NCI-H345 treated with DMSO at 0.1 percent for 48 hours (cell line): ENCODE measurements around the gene FAM98B.

Experiments used
- DNase-seq: peaks from one replicate; lab custom pipeline; 2025; ENCODE audit not compliant: unreplicated experiment; lab: John Stamatoyannopoulos, UW

Gene FAM98B

GRCh38 chr15:38461066-38461833 lies 7.3 kb downstream of the FAM98B start:
- no peak for DNase-seq

DNA sequence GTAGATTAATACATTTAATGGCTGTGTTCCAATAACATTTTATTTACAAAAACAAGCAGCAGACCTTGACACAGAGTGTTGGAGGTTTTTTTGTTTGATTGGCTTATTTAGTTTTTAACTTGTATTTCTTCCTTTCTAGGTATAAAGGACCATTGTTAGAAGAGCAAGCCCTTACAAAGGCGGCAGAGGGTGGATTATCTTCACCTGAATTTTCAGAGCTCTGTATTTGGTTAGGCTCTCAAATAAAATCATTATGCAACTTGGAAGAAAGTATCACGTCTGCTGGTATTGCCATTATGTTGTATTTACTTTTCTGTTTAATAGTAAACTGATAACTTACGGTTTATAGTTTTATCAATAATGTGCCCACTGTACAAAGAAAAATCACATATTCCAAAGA lies 10.0 kb downstream of the FAM98B start:
- no peak for DNase-seq

- DNase-seq, result no peak
These were observed 10.7 kb downstream of the FAM98B start for GRCh38 chr15:38464675-38465074.

- no peak for DNase-seq
These were observed 16.9 kb downstream of the FAM98B start for GRCh38 chr15:38470816-38471215.

DNA sequence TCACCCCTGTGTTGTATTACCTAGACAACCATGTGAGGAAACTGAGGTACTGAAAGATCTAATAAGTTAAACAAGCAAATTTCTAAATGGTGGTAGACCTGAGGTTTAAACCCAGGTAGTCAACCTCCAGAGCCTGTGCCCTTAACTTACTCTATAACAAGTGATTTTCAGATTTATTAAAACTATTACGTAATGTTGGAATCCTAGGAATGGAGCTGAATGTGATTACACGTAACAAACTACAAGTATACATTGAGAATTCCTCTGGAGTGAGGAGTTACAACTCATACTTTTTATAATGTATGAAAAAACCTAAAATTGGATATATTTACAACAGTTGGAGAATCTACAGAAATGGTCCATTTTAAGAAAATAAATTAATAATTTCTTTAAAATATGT lies 18.0 kb downstream of the FAM98B start:
- DNase-seq, result no peak

DNA sequence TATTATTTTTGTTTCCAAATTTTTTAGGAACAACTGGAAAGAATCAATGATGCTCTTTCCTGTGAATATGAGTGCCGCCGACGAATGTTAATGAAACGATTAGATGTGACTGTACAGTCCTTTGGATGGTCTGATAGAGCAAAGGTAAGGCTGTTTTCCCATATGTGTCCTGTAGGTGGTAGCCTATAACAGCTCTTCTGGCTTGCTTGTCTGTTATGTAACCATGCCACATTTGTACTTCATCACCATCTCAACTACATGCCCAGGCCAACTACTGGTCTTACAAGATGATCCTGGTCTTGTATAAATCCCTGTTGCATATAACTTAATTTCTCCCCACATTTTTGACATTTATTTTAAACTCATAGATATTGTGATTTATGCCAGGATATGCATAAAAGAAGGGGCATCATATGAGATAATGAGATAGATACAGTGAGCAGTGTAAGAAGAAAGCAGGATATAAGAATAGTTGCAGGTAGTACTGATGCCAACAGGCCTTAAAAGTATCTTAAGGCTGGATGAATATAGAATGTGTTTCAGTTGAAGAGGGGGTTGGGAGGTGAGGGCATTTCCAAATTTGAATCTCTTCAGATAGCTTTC lies 20.3 kb downstream of the FAM98B start:
- DNase-seq, result no peak

DNA sequence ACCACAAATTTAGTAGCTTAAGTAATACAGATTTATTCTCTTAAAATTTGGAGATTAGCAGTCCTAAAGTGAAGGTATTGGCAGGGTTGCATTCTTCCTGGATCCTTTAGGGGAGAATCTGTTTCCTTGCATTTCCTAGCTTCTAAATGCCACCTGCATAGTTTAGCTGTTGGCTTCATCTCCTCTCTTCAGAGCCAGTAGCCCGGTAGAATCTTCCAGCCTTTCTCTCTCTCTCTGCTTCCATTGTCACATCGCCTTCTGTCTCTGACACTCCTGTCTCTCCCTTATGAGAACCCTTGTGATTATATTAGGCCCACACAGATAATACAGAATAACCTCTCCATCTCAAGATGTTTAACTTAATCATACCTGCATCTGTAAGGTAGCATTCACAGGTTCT lies 21.4 kb downstream of the FAM98B start:
- DNase-seq, result no peak

- DNase-seq, result no peak
These were observed 22.2 kb downstream of the FAM98B start for GRCh38 chr15:38476120-38476519.

DNA sequence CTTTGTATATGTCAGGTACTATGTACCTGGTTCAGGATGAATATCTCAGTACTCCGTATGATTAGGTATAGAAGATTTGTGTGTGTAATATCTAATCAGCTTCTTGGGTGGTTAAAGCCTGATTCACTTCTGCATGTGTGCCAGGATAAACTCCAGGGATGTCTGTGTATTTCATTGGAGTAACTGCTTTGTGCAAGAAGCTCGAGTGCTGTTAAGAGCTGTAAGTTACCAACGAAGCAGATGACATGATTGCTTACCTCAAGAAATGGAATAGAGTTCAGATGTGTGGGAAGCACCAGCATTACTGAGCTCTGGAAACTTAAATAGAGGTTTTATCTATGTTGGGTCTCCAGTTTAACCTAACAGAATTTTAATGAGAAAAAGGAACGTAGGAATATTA lies 23.7 kb downstream of the FAM98B start:
- no peak for DNase-seq

DNA sequence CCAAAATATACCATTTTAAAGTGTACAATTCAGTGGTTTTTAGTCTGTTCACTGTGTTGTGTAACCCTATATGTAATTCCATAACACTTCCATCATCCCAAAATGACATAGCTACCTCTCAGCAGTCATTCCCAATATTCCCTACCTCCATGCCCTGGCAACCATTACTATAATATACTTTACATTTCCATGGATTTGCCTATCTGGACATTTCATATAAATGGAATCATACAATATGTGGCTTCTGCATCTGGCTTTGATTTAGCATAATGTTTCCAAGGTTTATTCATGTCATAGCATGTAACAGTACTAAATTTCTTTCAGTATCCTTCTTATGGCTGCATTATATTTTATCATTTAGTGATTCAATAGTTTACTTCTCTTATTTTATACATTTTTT lies 25.3 kb downstream of the FAM98B start:
- no peak for DNase-seq

GRCh38 chr15:38479756-38480155 lies 25.8 kb downstream of the FAM98B start:
- DNase-seq, result no peak

DNA sequence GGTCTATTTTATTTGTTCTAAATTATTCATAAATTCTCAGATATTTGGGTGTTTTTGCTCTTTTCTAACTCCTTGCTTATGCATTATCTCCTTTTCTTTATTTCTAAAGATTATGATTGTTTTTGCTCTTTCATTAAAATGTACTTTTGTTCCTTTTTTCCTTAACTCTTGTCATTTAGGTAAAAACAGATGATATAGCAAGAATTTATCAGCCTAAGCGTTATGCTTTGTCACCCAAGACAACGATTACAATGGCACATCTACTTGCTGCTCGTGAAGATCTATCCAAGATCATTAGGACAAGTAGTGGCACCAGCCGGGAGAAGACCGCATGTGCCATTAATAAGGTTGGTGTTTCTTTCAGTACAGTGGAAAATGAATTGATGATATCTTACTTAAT lies 27.2 kb downstream of the FAM98B start:
- DNase-seq, result no peak

- DNase-seq, result no peak
These were observed 27.8 kb downstream of the FAM98B start for GRCh38 chr15:38481761-38482160.

DNA sequence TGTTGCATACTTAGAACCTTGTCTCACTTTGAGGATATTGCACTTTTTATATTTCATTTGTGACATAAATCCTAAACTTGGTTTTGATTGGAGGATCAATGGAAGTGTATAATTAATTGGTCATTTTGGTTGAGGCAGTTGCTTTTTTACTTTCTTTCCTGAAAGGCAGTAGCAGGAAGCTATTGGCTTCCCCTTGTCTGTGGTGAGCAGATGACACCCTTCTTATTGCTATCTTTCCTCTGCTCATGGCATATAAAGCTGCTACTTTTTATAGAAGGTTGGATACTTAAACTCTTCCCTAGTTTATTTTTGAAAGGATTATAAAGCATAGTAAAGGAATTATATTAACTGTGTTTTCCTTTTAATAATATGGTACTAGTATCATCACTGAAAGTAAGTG lies 28.6 kb downstream of the FAM98B start:
- no peak for DNase-seq

DNA sequence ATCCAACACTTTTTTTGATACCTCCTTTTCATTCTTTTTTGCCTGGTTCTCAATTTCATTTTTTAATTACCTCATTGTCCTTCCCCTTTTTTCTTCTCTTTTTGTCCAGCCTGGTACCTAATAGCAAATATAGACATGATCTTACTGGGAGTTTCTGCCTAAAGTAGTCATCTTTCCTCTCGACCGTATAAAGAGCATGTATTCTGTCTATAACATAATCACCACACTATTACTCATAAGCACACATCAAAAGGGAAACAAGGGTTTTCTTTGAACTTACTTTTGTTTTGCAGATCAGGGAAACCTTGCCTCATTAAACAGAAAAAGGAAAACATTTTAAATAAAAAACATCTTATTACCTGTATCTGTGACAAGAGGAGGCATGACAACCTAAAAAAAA lies 33.0 kb downstream of the FAM98B start:
- DNase-seq, result no peak

GRCh38 chr15:38487378-38487777 lies 33.5 kb downstream of the FAM98B start:
- no peak for DNase-seq

GRCh38 chr15:38490242-38490922 lies 36.5 kb downstream of the FAM98B start:
- no peak for DNase-seq

DNA sequence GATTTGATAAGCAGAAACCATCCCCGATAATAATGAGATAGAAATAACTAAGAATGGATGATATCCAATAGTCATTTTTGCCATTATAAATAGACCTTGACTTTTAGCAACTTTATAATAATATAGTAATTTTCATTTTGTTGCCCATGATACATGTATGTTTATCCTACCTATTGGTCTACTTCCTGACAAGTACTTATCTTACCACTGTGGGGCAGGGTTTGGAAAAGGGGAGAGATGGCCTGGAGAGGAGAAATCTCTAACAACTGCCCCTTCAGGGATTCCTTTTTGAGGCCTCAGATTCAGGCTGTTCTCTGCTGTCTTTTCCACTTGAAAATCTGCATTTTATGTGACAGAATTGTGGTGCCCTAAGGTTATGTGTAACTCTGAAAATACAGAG lies 42.2 kb downstream of the FAM98B start:
- DNase-seq, result no peak

DNA sequence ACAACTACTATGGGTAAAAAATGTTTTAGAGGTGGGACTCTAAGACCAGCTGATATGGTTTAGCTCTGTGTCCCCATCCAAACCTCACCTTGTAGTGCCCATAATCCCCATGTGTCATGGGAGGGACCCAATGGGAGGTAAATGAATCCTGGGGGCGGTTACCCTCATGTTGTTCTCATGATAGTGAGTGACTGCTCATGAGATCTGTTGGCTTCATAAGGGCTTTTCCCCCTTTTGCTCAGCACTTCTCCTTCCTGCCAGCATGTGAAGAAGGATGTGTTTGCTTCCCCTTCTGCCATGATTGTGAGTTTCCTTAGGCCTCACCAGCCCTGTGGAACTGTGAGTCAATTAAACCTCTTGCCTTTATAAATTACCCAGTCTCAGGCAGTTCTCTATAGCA lies 45.7 kb downstream of the FAM98B start:
- no peak for DNase-seq

DNA sequence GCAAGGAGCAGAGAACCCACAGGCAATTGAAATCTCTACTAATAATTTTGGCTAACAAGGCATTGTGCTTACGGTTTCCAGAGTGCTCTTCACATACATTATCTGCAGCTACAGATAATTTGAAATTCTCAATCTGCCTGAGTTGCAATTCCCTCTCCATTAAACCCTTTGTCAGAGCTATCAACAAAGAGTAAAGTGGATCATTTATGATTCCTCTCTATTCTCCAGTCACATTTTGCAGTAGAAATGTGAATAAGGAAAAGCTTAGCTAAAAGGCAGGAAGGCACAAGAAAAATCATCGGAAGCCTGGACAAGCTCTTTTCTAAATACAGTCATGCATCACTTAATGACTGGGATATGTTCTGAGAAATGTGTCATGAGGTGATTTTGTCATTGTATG lies 49.6 kb downstream of the FAM98B start:
- DNase-seq, result no peak

DNA sequence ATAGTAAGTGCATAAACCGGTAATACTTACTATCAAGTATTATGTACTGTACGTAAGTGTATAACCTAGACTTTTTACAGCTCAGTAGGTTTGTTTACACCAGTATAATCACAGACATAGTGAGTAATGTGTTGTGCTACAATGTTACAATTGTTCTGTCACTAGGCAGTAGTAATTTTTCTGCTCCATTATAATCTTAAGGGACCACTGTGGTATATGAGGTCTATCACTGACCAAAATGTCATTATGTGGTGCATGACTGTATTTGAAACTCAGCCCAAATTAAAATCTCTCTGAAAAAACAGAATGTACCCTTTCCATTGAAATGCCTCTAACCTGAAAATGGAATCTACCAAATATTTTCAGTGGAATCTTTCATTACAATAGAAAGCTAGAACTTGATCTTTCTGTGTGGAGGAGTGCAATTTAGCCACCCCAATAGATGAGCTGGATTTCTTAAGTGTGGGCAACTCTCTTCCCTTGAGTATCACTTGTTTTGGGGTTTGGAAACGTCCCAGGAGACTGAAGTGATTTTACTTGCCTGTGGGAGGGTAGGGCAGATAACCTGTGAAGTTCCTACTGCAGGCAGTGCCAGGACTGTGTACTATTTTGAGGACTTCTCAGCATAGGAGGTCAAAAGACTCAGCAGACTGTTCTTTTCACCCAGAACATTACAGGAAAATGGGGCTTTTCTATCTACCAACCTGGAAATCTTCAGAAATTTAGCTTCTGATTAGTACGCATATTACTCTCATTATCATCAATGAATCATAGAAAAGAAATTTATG lies 50.9 kb downstream of the FAM98B start:
- DNase-seq, result no peak

- DNase-seq, result no peak
These were observed 53.1 kb downstream of the FAM98B start for GRCh38 chr15:38506997-38507396.
